ENCODE results near the gene C1QC.

DNA sequence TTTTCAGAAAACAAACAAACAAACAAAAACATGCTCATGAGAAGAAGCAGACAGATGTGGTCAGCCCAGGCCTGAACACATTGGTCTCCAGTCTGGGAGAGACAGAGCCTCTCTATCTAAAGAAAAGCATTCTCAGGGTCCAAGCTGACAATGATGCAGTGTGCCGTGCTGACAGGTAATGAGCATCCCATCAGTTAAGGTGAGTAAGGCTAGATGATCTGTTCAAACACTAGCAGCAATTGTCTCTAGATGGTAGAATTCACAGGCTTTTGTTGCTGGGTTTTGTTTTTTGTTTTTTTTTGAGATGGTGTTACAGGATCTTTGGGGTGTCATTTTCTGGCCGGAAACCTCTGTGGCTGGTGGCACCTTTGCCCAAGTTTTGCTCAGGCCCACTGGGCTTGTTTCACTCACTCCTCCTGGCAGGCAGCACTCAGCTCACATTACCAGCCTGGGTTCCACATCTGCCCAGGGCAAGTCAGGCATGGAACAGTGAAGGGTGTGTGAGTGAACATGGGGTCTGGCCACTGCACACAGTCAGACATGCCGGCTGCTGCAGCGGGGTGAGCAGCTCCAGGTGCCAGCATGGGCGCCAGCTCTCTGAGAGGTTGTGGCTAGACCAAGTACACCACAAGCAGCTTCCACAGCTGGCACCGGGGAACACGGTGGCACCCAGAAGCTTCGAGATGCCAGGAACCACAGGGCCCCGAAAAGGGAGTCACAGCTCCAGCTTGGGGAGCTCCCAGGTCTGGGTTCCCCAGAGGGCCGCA is 9.6 kb upstream of the C1QC start:
- TF ChIP-seq EZH2 (IDR thresholded peaks at IDR 0.05; ENCODE audit: borderline replicate concordance, insufficient read depth, low read depth, low read length, poor library complexity, severe bottlenecking): no peak
- TF ChIP-seq, protein P1, sequence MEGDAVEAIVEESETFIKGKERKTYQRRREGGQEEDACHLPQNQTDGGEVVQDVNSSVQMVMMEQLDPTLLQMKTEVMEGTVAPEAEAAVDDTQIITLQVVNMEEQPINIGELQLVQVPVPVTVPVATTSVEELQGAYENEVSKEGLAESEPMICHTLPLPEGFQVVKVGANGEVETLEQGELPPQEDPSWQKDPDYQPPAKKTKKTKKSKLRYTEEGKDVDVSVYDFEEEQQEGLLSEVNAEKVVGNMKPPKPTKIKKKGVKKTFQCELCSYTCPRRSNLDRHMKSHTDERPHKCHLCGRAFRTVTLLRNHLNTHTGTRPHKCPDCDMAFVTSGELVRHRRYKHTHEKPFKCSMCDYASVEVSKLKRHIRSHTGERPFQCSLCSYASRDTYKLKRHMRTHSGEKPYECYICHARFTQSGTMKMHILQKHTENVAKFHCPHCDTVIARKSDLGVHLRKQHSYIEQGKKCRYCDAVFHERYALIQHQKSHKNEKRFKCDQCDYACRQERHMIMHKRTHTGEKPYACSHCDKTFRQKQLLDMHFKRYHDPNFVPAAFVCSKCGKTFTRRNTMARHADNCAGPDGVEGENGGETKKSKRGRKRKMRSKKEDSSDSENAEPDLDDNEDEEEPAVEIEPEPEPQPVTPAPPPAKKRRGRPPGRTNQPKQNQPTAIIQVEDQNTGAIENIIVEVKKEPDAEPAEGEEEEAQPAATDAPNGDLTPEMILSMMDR (IDR thresholded peaks at IDR 0.05): no peak

All from B cell (primary cell).